Activated CD4-positive, alpha-beta T cell treated with anti-CD3 and anti-CD28 coated beads for 24 hours (primary cell): Measurements from ENCODE around the gene MELTF.
A peak's percentile ranks its signal among the peaks of the same experiment; 100 is the strongest.

Source experiments
- DNase-seq, 2 donors: peaks; one replicate each; pipeline ENCODE4 v3.0.0-alpha.2; 2020; ENCODE audit warnings: low read depth in 2 of 2

Gene MELTF

DNA sequence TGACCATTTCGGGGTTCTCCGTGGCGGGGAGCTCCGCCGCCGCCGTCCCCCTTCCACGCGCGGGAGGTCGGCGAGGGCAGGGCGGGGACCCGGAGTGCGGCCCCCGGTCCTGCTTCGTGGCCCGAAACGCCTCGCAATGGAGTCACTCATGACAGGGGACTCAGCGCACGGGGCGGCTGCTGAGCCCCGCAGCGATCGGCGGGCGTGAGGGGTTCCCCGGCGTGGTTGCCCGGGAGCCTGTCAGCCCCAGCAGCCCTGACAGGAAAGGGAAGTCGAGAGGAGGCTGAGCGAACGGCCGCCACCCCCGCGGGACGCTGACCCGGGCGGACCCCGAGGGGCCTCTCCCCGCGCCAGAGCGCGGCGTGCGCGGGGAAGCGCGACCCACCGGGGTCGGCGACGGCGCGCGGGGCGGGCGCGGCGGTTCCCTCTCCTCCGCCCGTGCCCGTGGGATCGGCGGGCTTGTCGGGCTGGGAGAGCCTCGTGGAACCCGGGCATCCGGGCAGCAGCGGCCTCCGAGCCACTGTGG, 60.4 kb downstream of the MELTF start:
- DNase-seq = peak in 1 of 2 donors; percentile 28

DNA sequence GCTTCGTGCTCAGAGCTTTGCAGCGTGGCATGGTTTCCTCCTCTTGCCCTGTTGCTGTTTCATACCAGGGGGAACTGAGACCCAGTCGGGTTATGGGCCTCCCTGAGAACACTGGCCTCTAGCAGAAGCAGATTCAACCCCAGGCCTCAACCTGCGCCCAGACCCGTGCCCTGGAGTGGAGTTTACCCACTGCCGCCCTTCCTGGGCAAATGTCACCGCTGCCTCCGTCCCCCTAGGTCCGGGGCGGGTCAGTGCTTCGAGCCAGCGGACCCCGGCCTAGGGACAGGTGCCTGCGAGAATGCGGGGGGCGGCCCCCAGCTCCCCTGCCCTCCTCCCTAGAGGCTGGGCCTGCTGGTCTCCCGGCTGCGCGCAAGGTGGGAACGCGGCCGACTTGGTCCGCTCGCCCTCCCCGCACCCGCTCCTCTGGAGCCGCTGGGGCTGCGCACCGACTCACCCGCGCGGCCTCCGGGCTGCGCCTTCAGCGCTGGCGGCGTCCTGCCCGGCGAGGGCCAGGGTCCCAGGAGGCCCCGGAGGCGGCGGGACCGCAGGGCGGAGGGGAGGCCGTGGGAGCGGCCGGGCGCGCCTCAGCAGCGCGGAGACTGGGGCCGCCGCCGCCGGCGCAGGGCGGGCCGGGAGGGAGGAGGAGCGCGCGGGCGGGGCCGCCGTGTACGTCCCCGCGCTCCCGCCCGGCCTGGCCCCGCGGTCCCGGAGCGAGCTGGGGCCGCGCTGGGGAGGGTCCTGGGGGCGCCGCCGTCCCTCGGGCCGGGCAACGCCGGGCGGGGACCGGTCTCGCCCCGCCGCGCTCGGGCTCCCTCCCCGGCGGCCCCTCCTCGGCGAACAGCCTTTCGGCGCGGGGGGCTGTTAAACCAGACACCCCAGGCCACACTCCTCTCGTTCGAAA, 61.1 kb downstream of the MELTF start, which contains the start of gene PIGZ:
Gene PIGZ, minus strand, starts transcription at position 601 of the 901 bp plus-strand sequence. CDS start 16,802 bp downstream, outside the sequence.
- DNase-seq = peak in 1 of 2 donors; percentile 34

DNA sequence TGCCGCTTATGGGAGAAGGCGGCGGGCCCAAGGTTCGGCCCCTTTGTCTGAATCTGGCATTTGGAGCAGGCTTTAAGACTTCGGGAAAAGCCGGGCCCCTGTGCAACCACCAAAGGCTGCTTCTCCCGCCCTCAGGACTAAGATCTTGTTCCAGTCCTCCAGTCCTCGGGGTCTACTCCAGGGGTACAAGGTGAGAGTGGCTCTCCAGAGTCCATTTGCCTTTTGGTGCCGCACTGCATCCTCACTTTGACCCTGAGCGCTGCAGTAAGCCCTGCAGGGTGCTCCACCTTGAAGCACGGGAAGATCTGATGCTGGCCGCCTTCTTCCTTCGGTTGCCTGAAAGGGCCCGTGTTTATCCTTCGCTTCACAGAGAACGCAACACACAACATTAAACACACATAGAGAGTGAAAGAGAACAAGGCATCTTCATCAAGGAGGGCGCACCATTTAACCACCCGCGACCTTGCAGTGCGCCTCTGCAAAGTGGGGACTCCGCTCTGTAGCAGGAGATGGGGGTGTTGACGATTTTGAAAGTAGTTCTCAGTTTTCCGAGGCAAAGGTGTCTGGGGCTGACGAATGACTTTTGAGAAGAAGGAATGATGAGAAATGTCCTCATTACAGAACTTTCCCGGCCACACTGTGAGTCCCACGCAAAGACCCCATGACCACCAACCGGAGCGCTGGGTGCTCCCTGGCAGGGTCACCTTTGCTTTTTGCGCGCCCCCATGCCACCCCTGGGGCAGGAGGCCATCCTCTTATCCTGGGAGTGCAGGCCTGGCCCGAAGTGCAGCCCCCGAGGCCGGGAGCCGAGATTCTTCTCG, 62.0 kb downstream of the MELTF start:
- no peak for DNase-seq

DNA sequence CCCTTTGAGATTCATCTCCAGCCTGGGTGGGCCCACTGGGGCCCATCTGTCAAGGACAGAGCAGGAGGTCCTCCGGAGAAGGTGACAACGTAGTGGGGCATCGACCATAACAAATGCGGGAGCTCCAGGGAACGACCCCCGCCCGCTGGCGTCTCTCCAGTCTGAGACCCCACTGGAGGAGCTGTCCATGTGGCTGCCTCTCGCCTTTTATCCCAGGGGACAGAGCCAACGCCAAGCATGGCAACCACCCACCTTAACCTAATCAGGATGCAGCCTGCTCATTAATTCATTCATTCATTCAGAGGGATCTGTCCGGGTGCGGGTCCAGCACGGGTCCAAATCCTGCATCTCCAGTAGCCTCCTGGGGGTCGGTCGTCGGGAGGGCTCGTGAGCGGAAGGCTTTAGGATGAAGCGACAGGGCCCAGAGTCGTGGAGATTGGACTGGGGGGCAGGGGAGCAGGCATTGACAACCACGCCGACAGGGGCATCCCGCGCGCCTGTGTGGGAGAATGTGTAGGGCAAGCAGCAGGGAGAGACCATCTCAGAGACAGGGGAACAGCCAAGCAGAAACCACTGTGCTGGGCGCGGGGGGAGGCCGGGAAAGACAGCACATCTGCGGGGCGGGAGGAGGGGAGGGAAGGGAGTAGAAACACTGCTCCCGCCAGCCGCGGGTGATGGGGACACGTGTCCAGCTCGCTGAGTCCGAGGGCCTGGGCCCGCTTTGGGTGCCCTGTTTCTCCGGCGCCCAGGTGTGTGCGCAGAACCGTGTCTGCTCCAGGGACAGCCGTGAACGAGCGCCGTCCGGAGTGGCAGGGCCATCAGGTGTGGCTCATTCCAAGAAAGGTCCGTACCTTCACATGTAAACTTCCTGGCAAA, 62.9 kb downstream of the MELTF start:
- DNase-seq = no peak

DNA sequence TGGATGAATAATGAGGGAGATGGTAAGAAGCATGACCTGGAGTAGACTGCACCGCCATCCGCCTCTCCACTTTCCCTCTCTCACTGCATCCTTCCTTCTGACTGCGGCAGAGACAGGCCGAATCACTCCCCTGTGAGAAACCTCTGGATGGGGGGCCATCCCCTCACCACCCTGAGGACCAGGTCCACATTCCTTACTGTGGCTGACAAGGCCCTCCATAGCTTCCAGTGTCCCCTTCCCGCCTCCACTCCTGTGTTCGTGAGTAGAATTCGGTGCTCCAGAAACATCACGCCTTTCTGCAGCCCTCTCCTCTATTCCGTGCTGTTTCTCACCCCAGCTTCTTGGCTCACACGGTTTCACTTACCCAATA, 63.8 kb downstream of the MELTF start:
- DNase-seq = no peak

DNA sequence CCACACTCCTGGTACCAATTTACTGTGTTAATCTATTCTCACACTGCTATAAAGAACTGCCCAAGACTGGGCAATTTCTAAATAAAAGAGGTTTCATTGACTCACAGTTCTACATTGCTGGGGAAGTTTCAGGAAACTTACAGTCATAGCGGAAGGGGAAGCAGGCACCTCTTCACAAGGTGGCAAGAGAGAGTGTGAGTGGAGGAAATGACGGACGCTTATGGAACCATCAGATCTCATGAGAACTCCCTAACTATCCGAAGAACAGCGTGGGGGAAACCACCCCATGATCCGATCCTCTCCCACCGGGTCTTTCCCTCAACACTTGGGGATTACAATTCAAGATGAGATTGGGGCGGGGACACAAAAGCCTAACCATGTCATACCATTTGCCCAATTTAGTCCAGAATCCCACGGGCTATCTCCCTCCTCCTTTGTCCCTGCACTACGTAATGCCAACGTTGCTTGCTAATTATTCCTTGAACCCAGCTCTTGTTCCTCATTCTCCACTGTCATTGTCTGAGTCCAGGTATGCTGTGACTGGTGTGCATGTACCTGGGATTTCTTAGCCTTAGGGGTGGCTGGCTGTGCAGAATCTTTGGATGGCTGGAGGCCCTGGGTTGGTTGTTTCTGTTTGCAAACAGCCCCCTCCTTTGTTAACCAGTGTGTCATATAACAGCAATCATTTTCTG, 64.4 kb downstream of the MELTF start:
- DNase-seq = no peak

DNA sequence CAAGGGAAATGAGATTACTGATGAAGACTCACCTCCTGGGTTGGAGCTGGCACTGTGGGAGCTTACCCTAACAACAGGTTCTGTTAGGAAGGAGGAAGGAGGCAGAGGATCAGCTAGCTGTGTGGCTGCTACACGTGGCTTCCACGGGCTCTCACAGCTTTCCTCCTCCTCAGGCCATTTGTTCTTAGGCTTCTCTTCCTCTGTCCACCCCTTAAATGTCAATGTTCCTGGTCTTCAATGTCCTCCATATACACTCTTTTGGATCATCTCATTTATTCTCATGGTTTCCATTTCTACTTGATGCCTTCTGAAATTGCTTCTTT, 66.0 kb downstream of the MELTF start:
- no peak for DNase-seq

DNA sequence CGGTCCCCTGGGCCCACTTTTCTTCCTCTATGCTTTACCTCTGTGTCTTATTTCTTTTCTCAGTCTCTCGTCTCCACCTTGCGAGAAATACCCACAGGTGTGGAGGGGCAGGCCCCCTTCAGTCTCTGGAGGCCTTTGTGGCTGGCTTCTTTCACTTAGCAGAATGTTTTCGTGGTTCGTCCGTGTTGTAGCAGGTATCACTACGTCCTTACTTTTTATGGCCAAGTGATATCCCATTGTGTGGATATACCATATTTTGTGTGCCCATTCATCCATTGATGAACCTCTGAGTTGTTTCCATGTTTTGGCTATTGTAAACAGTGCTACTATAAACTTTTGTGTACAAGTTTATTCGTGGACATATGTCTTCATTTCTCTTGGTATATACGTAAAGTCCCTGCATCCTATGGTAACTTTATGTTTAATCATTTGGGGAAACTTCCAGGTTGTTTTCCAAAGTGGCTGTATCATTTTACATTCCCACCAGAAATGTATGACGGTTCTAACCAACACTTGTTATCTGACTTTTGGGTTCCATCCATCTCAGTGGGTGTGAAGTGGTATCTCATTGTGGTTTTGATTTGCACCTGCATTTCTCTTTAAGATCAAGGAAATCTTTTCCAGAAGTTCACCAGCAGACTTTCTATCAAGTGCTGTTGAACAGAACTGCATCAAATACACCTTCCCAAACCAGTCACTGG, 66.5 kb downstream of the MELTF start:
- no peak for DNase-seq

DNA sequence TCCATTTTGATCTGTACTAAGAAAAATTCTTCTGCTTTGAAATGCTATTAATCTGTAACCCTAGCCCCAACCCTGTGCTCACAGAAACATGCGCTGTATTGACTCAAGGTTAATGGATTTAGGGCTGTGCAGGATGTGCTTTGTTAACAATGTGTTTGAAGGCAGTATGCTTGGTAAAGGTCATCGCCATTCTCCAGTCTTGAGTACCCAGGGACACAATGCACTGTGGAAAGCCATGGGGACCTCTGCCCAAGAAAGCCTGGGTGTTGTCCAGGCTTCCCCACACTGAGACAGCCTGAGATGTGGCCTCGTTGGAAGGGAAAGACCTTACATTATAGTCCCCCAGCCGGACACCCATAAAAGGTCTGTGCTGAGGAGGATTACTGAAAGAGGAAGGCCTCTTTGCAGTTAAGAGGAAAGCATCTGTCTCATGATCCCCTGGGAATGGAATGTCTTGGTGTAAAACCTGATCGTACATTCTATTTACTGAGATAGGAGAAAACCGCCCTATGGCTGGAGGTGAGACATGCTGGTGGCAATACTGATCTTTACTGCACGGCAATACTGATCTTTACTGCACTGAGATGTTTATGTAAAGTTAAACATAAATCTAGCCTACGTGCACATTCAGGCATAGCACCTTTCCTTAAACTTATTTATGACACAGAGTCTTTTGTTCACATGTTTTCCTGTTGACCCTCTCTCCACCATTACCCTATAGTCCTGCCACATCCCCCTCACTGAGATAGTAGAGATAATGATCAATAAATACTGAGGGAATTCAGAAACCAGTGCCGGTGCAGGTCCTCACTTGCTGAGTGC, 67.3 kb downstream of the MELTF start:
- no peak for DNase-seq

DNA sequence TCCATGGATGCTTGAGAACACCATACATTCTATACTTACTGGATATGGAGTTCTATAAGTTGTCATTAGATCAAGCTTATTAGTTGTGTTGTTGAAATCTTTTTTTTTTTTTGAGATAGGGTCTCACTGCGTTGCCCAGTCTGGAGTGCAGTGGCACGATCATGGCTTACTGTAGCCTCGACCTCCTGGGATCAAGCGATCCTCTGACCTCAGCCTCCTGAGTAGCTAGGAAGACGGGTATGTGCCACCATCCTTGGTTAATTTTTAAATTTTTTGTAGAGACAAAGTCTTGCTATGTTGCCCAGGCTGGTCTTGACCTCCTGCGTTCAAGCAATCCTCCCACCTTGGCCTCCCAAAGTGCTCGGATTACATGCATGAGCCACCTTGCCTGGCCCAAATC, 74.8 kb downstream of the MELTF start:
- no peak for DNase-seq
